GM12892 (cell line): ENCODE measurements around the gene RBL1.
A peak's percentile ranks its signal among the peaks of the same experiment; 100 is the strongest.

Experiments used
- POLR2A ChIP-seq: IDR thresholded peaks from 2 replicates; pipeline ENCODE4 v1.6.1; 2011; ENCODE audit warnings: low read depth, low read length, control low read depth
- POLR2AphosphoS5 ChIP-seq: IDR thresholded peaks from 2 replicates; pipeline ENCODE4 v1.6.1; 2011; ENCODE audit warnings: low read depth, low read length, control low read depth
- TAF1 ChIP-seq: IDR thresholded peaks from 2 replicates; pipeline ENCODE4 v1.6.1; 2011; ENCODE audit warnings: low read depth, mild to moderate bottlenecking, control low read depth, low read length, borderline replicate concordance

GRCh38 chr20:37042986-37043972 is 52.5 kb downstream of the RBL1 start:
- 0 out of 2 replicates have a peak, but pooled peaks have one; percentile 23 for TF ChIP-seq POLR2AphosphoS5
- 0 out of 2 replicates have a peak, but pooled peaks have one; percentile 25 for TF ChIP-seq POLR2A
- TF ChIP-seq TAF1 = no peak
